OCI-LY3 (cell line): ENCODE results near the gene CSRP3.
"Not testable (repeated sequence)": the region's sequence is repeated elsewhere in the genome, so short reads cannot be mapped to it uniquely, and the experiment has no call there.

Source experiments
- H2AFZ ChIP-seq: fragments of 200-600, 300-600 bp; shearing (Covaris generic); 2 replicates; pipeline ENCODE4 v1.6.0; 2014; ENCODE audit warnings: antibody characterized with exemption, low read depth, low read length
- H3K27ac ChIP-seq: fragments of 200-600, 300-600 bp; sonication (generic); 2 replicates; pipeline ENCODE4 v1.5.1; 2014; ENCODE audit warnings: mild to moderate bottlenecking, low read length, moderate library complexity, mixed read lengths
- H3K27me3 ChIP-seq: fragments of 200-600, 300-600 bp; sonication (generic); 2 replicates; pipeline ENCODE4 v1.6.1; 2014; ENCODE audit warnings: low read depth, low read length, mixed read lengths
- H3K36me3 ChIP-seq: fragments of 200-600, 300-600 bp; sonication (generic); replicated peaks from 2 replicates; pipeline ENCODE3; 2014; ENCODE audit warnings: low read depth, low read length, mixed read lengths
- H3K4me1 ChIP-seq: fragments of 300-600, 200-600 bp; sonication (generic); 2 replicates; pipeline ENCODE4 v1.6.1; 2014; ENCODE audit warnings: low read length, mixed read lengths
- H3K4me2 ChIP-seq: fragments of 200-600, 300-600 bp; sonication (generic); 2 replicates; pipeline ENCODE4 v1.6.1; 2014; ENCODE audit warnings: low read length, mixed read lengths
- H3K4me3 ChIP-seq: fragments of 300-600, 200-600 bp; sonication (generic); 2 replicates; pipeline ENCODE4 v1.5.1; 2014; ENCODE audit warnings: antibody characterized with exemption, mild to moderate bottlenecking, low read length, moderate library complexity
- H3K79me2 ChIP-seq: fragments of 300-600, 200-600 bp; shearing (Covaris generic); 2 replicates; pipeline ENCODE4 v1.6.1; 2014; ENCODE audit warnings: mild to moderate bottlenecking, low read length, mixed read lengths
- H3K9ac ChIP-seq: fragments of 300-600, 200-600 bp; shearing (Covaris generic); 2 replicates; pipeline ENCODE4 v1.6.0; 2014; ENCODE audit warnings: mild to moderate bottlenecking, low read length, moderate library complexity
- H3K9me3 ChIP-seq: fragments of 200-600, 300-600 bp; shearing (Covaris generic); 2 replicates; pipeline ENCODE4 v1.6.1; 2014; ENCODE audit warnings: low read length, mixed read lengths; ENCODE audit not compliant: insufficient read depth
- H4K20me1 ChIP-seq: fragments of 200-600, 300-600 bp; sonication (generic); 2 replicates; pipeline ENCODE4 v1.6.1; 2016; ENCODE audit warnings: low read length, mixed read lengths; ENCODE audit not compliant: insufficient read depth
- EZH2phosphoT487 ChIP-seq: fragments of 200-600 bp; shearing (Covaris generic); IDR thresholded peaks from 2 replicates; pipeline ENCODE4 v1.6.1; 2018; ENCODE audit warnings: antibody characterized with exemption, mixed run types, low read depth
- TF ChIP-seq, protein P1 (sequence below): fragments of 200-600, 300-600 bp; sonication (generic); IDR thresholded peaks from 2 replicates; pipeline ENCODE4 v1.5.1; 2014; ENCODE audit warnings: antibody characterized with exemption, low read length, low read depth

Gene CSRP3

DNA sequence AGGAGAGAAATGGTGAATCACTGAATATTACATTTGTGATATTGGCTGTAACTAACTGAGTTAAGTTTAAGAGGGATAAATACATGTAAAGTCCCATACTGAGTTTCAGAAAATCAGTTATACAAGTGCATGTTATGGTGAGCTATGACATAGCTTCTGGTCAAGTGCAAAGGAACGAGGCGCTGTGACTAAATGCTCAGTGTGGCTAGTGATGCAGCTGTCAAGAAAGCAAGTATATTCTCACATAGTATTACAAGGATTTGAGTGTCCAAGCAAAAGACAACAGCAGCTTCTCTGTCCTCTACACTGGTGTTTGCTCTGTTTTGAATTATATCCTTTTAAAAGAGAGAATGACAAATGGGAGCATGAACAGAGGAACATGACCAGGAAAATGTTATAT, 40.1 kb downstream of the CSRP3 start:
- no peaks in the 10 kb centered on the region for H4K20me1 ChIP-seq
- no peak overlapping the region for H3K4me2 ChIP-seq
- no peak overlapping the region for H2AFZ ChIP-seq
- no peaks in the 10 kb centered on the region for H3K4me1 ChIP-seq
- no peak overlapping the region for H3K9ac ChIP-seq
- H3K4me3 ChIP-seq, result no peak overlapping the region
- H3K9me3 ChIP-seq, result no peaks in the 10 kb centered on the region
- H3K27ac ChIP-seq, result no peak overlapping the region
- H3K27me3 ChIP-seq, result no peaks in the 10 kb centered on the region
- H3K79me2 ChIP-seq, result no peaks in the 10 kb centered on the region
- H3K36me3 ChIP-seq, result peaks cover 25% of the 10 kb centered on the region
- TF ChIP-seq EZH2phosphoT487, result no peak
- TF ChIP-seq, protein P1, sequence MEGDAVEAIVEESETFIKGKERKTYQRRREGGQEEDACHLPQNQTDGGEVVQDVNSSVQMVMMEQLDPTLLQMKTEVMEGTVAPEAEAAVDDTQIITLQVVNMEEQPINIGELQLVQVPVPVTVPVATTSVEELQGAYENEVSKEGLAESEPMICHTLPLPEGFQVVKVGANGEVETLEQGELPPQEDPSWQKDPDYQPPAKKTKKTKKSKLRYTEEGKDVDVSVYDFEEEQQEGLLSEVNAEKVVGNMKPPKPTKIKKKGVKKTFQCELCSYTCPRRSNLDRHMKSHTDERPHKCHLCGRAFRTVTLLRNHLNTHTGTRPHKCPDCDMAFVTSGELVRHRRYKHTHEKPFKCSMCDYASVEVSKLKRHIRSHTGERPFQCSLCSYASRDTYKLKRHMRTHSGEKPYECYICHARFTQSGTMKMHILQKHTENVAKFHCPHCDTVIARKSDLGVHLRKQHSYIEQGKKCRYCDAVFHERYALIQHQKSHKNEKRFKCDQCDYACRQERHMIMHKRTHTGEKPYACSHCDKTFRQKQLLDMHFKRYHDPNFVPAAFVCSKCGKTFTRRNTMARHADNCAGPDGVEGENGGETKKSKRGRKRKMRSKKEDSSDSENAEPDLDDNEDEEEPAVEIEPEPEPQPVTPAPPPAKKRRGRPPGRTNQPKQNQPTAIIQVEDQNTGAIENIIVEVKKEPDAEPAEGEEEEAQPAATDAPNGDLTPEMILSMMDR, result no peak

- H3K4me2 ChIP-seq, result no peak overlapping the region
- H3K4me3 ChIP-seq, result no peak overlapping the region
- no peak overlapping the region for H3K27ac ChIP-seq
- no peaks in the 10 kb centered on the region for H3K27me3 ChIP-seq
- no peaks in the 10 kb centered on the region for H3K4me1 ChIP-seq
- H3K9ac ChIP-seq, result no peak overlapping the region
- no peaks in the 10 kb centered on the region for H3K79me2 ChIP-seq
- no peaks in the 10 kb centered on the region for H3K9me3 ChIP-seq
- TF ChIP-seq EZH2phosphoT487, result no peak
- TF ChIP-seq, protein P1, result no peak
- H4K20me1 ChIP-seq, result no peaks in the 10 kb centered on the region
- H2AFZ ChIP-seq, result no peak overlapping the region
- peaks cover 18% of the 10 kb centered on the region for H3K36me3 ChIP-seq
Observed at GRCh38 chr11:19160847-19161246, 40.9 kb downstream of the CSRP3 start.

DNA sequence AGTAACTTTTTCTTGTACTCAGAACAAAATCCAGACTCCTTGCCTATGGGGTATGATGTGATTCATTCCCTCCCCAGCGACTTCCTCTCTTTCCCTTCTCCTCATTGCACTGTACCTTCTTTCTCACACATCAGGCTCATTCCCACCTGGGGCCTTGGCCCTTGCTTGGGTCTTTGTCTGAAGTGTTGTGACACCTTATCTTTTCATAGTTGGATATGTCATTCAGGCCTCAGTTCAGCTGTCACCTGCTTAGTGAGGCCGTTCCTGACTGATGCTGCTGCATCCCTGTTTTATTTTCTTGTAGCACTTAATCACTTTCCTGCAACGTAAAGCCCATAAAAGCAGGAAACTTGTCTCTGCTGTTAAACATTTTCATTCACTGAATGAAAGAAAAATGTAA, 44.9 kb downstream of the CSRP3 start:
- Histone ChIP-seq H3K4me3 (no peak overlapping the region), H3K9me3 (no peaks in the 10 kb centered on the region), H3K27ac (no peak overlapping the region), H3K4me2 (no peak overlapping the region), H3K36me3 (peaks cover 12% of the 10 kb centered on the region), H3K4me1 (no peaks in the 10 kb centered on the region), H3K27me3 (no peaks in the 10 kb centered on the region), H3K9ac (no peak overlapping the region), H3K79me2 (no peaks in the 10 kb centered on the region), H2AFZ (no peak overlapping the region), H4K20me1 (no peaks in the 10 kb centered on the region)
- TF ChIP-seq, protein P1, result no peak
- no peak for TF ChIP-seq EZH2phosphoT487

- TF ChIP-seq EZH2phosphoT487, result no peak
- TF ChIP-seq, protein P1, result no peak
- Histone ChIP-seq H4K20me1 (no peaks in the 10 kb centered on the region), H3K27me3 (no peaks in the 10 kb centered on the region), H3K27ac (no peak overlapping the region), H3K36me3 (peaks cover 16% of the 10 kb centered on the region), H3K4me2 (no peak overlapping the region), H3K4me3 (no peak overlapping the region), H3K4me1 (no peaks in the 10 kb centered on the region), H3K9ac (no peak overlapping the region), H3K79me2 (no peaks in the 10 kb centered on the region), H3K9me3 (no peaks in the 10 kb centered on the region), H2AFZ (no peak overlapping the region)
Observed at GRCh38 chr11:19145319-19145718, 56.5 kb downstream of the CSRP3 start.

- H4K20me1 ChIP-seq, H3K27me3 ChIP-seq, H3K27ac ChIP-seq, H3K4me2 ChIP-seq, H3K9me3 ChIP-seq, H3K79me2 ChIP-seq, H3K4me1 ChIP-seq, H3K9ac ChIP-seq, H2AFZ ChIP-seq, H3K4me3 ChIP-seq: not testable (repeated sequence)
- H3K36me3 ChIP-seq, result peaks cover 19% of the 10 kb centered on the region
Observed at GRCh38 chr11:19136884-19137283, 64.9 kb downstream of the CSRP3 start.
